Hepatocyte (in vitro differentiated cells): Measurements from ENCODE around the gene PRPF19. TPM values are rescaled to one million over a fixed set of nuclear protein-coding genes. Genes with fewer than 3 reads are reported as not detected.

Experiments
- DNase-seq: peaks from one replicate; pipeline ENCODE4 v3.0.0-alpha.2; 2016; ENCODE audit warnings: low spot score
- H2AFZ ChIP-seq: fragments of 200-600 bp; sonication (generic); 2 replicates; pipeline ENCODE4 v1.6.0; 2016; ENCODE audit warnings: antibody characterized with exemption, mild to moderate bottlenecking
- H3K27ac ChIP-seq: fragments of 200-600 bp; sonication (generic); 2 replicates; pipeline ENCODE4 v1.5.1; 2016; ENCODE audit warnings: mild to moderate bottlenecking
- H3K27me3 ChIP-seq: fragments of 200-600 bp; sonication (generic); 2 replicates; pipeline ENCODE4 v1.6.1; 2016
- H3K36me3 ChIP-seq: fragments of 200-600 bp; sonication (generic); replicated peaks from 2 replicates; pipeline ENCODE4 v1.5.1; 2016; ENCODE audit warnings: low read depth; ENCODE audit not compliant: insufficient read depth
- H3K4me1 ChIP-seq: fragments of 200-600 bp; sonication (generic); 2 replicates; pipeline ENCODE4 v1.5.1; 2016; ENCODE audit warnings: mild to moderate bottlenecking, moderate library complexity; ENCODE audit not compliant: insufficient read depth
- H3K4me2 ChIP-seq: fragments of 200-600 bp; sonication (generic); 2 replicates; pipeline ENCODE4 v1.6.0; 2016
- H3K4me3 ChIP-seq: fragments of 200-600 bp; sonication (generic); 2 replicates; pipeline ENCODE4 v1.5.1; 2016; ENCODE audit warnings: mild to moderate bottlenecking
- H3K79me2 ChIP-seq: fragments of 200-600 bp; sonication (generic); 2 replicates; pipeline ENCODE4 v1.6.0; 2017; ENCODE audit warnings: mild to moderate bottlenecking
- H3K9me2 ChIP-seq: fragments of 200-600 bp; sonication (generic); replicated peaks from 2 replicates; pipeline ENCODE4 v1.6.0; 2017; ENCODE audit warnings: mild to moderate bottlenecking; ENCODE audit not compliant: insufficient read depth
- H3K9me3 ChIP-seq: fragments of 200-600 bp; sonication (generic); 2 replicates; pipeline ENCODE4 v1.5.1; 2016; ENCODE audit warnings: low read depth, mild to moderate bottlenecking
- H4K20me1 ChIP-seq: fragments of 200-600 bp; sonication (generic); 2 replicates; pipeline ENCODE4 v1.6.0; 2016; ENCODE audit warnings: mild to moderate bottlenecking; ENCODE audit not compliant: insufficient read depth, poor library complexity, severe bottlenecking
- EZH2 ChIP-seq: fragments of 200-600 bp; sonication (generic); IDR thresholded peaks from 2 replicates; pipeline ENCODE4 v1.6.1; 2016; ENCODE audit warnings: antibody characterized with exemption, mild to moderate bottlenecking, borderline replicate concordance
- EZH2phosphoT487 ChIP-seq: fragments of 200-600 bp; sonication (generic); IDR thresholded peaks from one replicate; pipeline ENCODE4 v1.6.1; 2018; ENCODE audit warnings: antibody characterized with exemption, mild to moderate bottlenecking, low read depth, moderate library complexity; ENCODE audit not compliant: unreplicated experiment, severe bottlenecking
- WGBS: methylation state at CpG from one replicate; pipeline ENCODE4 v1.1.6; 2016; ENCODE audit warnings: low lambda C conversion rate; ENCODE audit errors: missing lambda C conversion rate; 5-methylcytosine and 5-hydroxymethylcytosine counted together
- polyA plus RNA-seq: library from polyadenylated mRNA; unstranded; fragments of >200 nt; fragmentation: Nextera tagmentation; extraction: Ambion mirVana; gene quantifications from 2 replicates; pipeline ENCODE4 v1.2.1, GENCODE V29; 2016
- total RNA-seq: library from RNA; depleted of rRNA; stranded (reverse); fragments of >200 nt; gene quantifications from 2 replicates; pipeline ENCODE4 v1.2.3, GENCODE V29; 2014
- TF ChIP-seq, protein P1 (sequence below): fragments of 200-600 bp; sonication (generic); IDR thresholded peaks from 2 replicates; pipeline ENCODE4 v1.5.1; 2016; ENCODE audit warnings: antibody characterized with exemption, mild to moderate bottlenecking; ENCODE audit not compliant: poor library complexity

Gene PRPF19
- total and polyA plus RNA-seq, 2 experiments from 2014 or later, result 19.3 to 53.8 TPM

DNA sequence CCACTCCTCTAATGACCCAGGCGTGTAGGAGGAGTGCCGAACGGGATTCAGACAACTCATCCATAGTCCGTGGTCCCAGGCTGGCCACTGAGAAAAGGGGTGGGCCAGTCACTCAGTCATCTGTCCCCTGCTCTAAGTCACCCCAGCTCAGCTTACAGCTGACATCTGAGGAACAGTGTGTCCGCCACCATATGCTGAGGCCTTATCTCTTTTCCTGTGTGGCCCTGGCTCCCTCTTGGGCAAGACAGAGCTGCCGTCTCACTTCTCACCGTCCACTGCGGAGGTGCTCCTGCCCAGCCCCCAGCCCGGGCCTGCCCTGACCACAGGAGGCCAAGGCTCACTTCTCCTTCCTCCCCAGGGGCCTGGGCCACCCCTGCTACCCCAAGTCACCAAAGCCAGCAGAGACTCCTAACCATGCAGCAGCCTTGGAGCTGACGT is 57.7 kb downstream of the PRPF19 start:
- Histone ChIP-seq H3K9me2 (no peaks in the 10 kb centered on the region), H4K20me1 (no peaks in the 10 kb centered on the region), H3K4me2 (no peak overlapping the region), H3K4me3 (no peak overlapping the region), H3K27me3 (no peaks in the 10 kb centered on the region), H3K36me3 (no peaks in the 10 kb centered on the region), H3K79me2 (peaks cover 21% of the 10 kb centered on the region), H2AFZ (no peak overlapping the region), H3K4me1 (peaks cover 17% of the 10 kb centered on the region), H3K9me3 (no peaks in the 10 kb centered on the region), H3K27ac (no peak overlapping the region)
- TF ChIP-seq EZH2phosphoT487 (no peak), EZH2 (no peak)
- 93% methylated on average over 10 of the region's 10 CpGs for WGBS
- DNase-seq, result no peak

DNA sequence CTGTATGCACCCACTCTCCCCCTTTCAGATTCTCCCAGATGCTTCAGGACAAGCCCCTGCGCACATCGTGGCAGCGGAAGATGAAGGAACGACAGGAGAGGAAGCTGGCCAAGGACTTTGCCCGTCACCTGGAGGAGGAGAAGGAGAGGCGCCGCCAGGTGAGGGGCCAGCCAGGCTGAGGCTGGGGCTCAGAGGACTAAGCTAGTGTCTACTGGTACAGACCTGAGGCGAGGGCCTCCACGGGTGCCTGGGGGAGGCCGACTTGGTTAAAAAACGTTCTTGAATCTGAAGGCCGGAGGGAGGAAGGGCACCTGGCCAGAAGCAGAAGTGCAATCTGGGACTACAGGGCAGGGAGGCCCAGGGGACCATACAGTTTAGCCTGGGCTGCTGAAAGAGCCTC is 58.5 kb downstream of the PRPF19 start:
- no peaks in the 10 kb centered on the region for H4K20me1 ChIP-seq
- no peaks in the 10 kb centered on the region for H3K36me3 ChIP-seq
- no peak overlapping the region for H2AFZ ChIP-seq

DNA sequence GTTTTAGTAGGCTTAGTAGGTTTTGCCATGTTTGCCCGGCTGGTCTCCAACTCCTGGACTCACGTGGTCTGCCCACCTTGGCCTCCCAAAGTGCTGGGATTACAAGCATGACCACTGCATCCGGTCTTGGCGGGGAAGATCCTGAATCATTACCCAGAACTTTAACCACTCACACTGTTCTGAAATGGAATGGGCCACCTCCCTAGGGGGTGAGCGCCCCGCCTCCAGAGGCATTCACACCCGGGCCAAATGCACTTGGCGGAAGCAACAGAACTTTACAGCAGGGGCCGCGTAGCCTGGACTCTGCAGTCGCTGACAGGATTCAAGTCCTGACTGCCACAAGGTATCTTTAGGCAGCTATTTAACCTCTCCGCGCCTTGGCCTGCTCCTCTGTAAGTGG is 59.1 kb downstream of the PRPF19 start:
- no peaks in the 10 kb centered on the region for H3K27me3 ChIP-seq
- no peaks in the 10 kb centered on the region for H3K36me3 ChIP-seq
- H3K4me1 ChIP-seq, result peaks cover 22% of the 10 kb centered on the region
- WGBS, result 97% methylated on average over 13 of the region's 13 CpGs
- no peak overlapping the region for H3K4me2 ChIP-seq
- no peak overlapping the region for H2AFZ ChIP-seq
- no peaks in the 10 kb centered on the region for H3K9me3 ChIP-seq
- H3K9me2 ChIP-seq, result no peaks in the 10 kb centered on the region
- no peaks in the 10 kb centered on the region for H4K20me1 ChIP-seq
- DNase-seq, result no peak
- TF ChIP-seq EZH2phosphoT487, result no peak
- no peak for TF ChIP-seq EZH2
- TF ChIP-seq, protein P1, sequence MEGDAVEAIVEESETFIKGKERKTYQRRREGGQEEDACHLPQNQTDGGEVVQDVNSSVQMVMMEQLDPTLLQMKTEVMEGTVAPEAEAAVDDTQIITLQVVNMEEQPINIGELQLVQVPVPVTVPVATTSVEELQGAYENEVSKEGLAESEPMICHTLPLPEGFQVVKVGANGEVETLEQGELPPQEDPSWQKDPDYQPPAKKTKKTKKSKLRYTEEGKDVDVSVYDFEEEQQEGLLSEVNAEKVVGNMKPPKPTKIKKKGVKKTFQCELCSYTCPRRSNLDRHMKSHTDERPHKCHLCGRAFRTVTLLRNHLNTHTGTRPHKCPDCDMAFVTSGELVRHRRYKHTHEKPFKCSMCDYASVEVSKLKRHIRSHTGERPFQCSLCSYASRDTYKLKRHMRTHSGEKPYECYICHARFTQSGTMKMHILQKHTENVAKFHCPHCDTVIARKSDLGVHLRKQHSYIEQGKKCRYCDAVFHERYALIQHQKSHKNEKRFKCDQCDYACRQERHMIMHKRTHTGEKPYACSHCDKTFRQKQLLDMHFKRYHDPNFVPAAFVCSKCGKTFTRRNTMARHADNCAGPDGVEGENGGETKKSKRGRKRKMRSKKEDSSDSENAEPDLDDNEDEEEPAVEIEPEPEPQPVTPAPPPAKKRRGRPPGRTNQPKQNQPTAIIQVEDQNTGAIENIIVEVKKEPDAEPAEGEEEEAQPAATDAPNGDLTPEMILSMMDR, result no peak
- peaks cover 34% of the 10 kb centered on the region for H3K79me2 ChIP-seq
- H3K4me3 ChIP-seq, result no peak overlapping the region
- no peak overlapping the region for H3K27ac ChIP-seq

More for the DNA sequence above, 58.5 kb downstream of the PRPF19 start:
- no peak overlapping the region for H3K4me3 ChIP-seq
- no peaks in the 10 kb centered on the region for H3K9me3 ChIP-seq
- no peak for DNase-seq
- H3K79me2 ChIP-seq, result peaks cover 28% of the 10 kb centered on the region
- H3K4me1 ChIP-seq, result peaks cover 22% of the 10 kb centered on the region
- H3K27ac ChIP-seq, result no peak overlapping the region
- H3K9me2 ChIP-seq, result no peaks in the 10 kb centered on the region
- H3K4me2 ChIP-seq, result no peak overlapping the region
- no peaks in the 10 kb centered on the region for H3K27me3 ChIP-seq
- WGBS, result 95% methylated on average over 12 of the region's 12 CpGs
- TF ChIP-seq, protein P1, result no peak
- no peak for TF ChIP-seq EZH2
- TF ChIP-seq EZH2phosphoT487, result no peak

DNA sequence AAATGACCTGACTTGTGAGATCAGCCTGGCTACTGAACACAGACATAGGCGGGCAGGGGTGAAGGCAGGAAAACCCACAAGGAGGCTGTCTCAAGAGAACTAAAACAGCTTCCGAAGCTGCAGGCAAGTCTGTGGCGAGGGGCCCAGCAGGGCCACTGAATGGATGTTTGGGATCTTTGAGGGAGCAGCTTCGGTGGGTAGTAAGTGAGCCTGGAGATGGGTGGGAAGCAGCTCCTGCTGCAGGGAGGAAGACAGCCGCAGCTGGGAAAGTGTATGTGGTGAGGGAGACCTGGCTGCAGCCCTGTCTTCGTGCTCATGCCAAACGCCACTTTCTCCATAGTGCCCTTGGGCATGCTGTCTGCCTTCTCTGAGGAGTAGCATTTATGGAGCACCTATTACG is 61.0 kb downstream of the PRPF19 start:
- DNase-seq, result no peak
- Histone ChIP-seq H3K27me3 (no peaks in the 10 kb centered on the region), H3K4me2 (peak overlapping the region; percentile 37), H3K4me3 (no peak overlapping the region), H2AFZ (no peak overlapping the region), H3K79me2 (peaks cover 37% of the 10 kb centered on the region), H3K36me3 (no peaks in the 10 kb centered on the region), H3K4me1 (peaks cover 23% of the 10 kb centered on the region), H3K27ac (no peak overlapping the region), H4K20me1 (no peaks in the 10 kb centered on the region), H3K9me3 (no peaks in the 10 kb centered on the region), H3K9me2 (no peaks in the 10 kb centered on the region)
- TF ChIP-seq EZH2phosphoT487 (no peak), EZH2 (no peak)
- TF ChIP-seq, protein P1, result no peak
- 90% methylated on average over 8 of the region's 8 CpGs for WGBS
